ENCODE measurements around the gene FTO. TPM values are rescaled to one million over a fixed set of nuclear protein-coding genes. Genes with fewer than 3 reads are reported as not detected.

FTO gene
- total RNA-seq, 1 experiment from 2014 or later: 129 TPM

- H3K9me3 ChIP-seq (replicated peaks): no peaks in the 10 kb centered on the region
- H3K4me3 ChIP-seq: no peak overlapping the region
- H3K36me3 ChIP-seq: no peaks in the 10 kb centered on the region
- DNase-seq: peak in 1 of 2 experiments; percentile 40
- no peak overlapping the region for H3K27ac ChIP-seq
- peaks cover 43% of the 10 kb centered on the region for H3K4me1 ChIP-seq
- no peaks in the 10 kb centered on the region for H3K27me3 ChIP-seq
Measured at GRCh38 chr16:53773881-53774280, 69.9 kb downstream of the FTO start.

DNA sequence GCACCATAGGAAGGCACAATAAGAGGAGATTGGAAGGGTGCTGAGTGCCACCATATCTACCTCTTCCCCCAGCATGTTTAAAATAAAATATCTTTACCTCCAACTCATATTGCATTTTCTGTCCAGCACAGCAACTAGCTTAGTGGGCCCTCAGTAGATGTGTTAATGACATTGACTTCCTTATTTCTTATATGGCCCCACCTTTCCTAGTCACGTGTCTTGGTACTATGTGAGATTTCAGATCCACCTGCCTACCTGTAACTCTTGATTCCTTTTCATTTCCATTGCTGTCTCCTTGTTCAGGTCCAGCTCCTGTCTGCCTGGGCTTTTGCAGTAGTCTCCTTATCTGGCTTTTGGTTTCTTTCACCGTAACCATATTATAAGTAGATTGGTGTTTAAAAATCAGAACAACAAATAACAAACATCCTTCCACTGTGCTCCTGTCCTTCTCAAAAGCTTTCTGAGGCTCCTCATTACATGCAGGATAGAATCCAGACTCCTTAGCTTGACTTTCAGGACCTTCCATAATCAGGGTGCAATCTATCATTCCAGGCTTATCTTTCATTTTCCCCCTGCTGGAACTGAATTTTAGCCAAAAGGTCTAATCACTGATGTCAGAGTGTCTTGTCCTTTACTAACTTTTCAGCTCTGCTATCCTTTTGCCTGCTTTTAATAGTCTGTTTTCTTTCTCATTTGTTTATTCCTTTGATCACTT lies 71.3 kb downstream of the FTO start:
- Histone ChIP-seq H3K4me1 (peaks cover 29% of the 10 kb centered on the region), H3K4me3 (no peak overlapping the region), H3K9me3 (replicated peaks) (no peaks in the 10 kb centered on the region), H3K36me3 (no peaks in the 10 kb centered on the region), H3K27ac (no peak overlapping the region), H3K27me3 (no peaks in the 10 kb centered on the region)
- DNase-seq: no peak

GRCh38 chr16:53775821-53776431 lies 72.0 kb downstream of the FTO start:
- Histone ChIP-seq H3K4me3 (no peak overlapping the region), H3K36me3 (no peaks in the 10 kb centered on the region), H3K27ac (peak overlapping the region; percentile 17), H3K9me3 (replicated peaks) (no peaks in the 10 kb centered on the region), H3K4me1 (peaks cover 28% of the 10 kb centered on the region), H3K27me3 (no peaks in the 10 kb centered on the region)
- peak; percentile 42 to 62 for DNase-seq

DNA sequence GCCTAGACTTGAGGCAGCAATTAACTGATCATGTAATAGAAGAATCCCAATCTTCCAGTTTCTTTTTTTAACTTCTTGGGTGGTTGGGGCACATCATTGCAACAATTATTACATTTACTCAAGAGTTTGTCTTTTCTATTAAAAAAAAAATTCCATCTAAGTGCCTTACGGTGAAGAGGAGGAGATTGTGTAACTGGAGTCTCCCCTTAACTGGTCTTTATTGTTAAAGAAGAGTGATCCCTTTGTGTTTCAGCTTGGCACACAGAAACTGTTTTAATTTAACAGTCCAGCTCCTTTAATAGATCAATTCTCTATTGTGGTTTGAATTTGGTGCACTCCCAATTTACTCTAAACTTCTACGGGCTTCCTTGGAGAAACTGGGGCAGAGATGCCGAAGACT lies 75.2 kb downstream of the FTO start:
- Histone ChIP-seq H3K27ac (no peak overlapping the region), H3K4me3 (no peak overlapping the region), H3K4me1 (peaks cover 23% of the 10 kb centered on the region), H3K9me3 (replicated peaks) (0 out of 2 replicates have a peak, but pooled peaks cover 5% of the 10 kb centered on the region), H3K27me3 (no peaks in the 10 kb centered on the region), H3K36me3 (no peaks in the 10 kb centered on the region)
- DNase-seq: no peak

DNA sequence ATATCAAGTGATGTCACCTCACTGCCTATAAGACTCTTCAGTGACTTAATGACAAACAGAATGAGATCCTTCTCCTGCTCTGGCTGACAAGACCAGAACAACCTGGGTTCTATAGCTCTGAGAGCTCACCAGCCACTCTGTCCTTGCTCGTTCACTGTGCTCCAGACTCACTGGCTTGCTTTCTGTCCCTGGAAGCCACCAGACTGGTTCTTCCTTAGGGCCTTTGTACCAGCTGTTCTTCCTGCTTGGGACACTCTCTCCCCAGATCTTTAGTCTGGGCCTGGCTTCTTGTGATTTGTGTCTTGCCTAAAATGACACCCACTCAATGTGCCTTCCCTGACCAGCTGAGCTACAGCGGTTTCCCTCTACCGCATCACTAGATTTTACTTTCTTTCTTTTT lies 76.1 kb downstream of the FTO start:
- Histone ChIP-seq H3K4me3 (no peak overlapping the region), H3K27ac (no peak overlapping the region), H3K9me3 (replicated peaks) (0 out of 2 replicates have a peak, but pooled peaks cover 5% of the 10 kb centered on the region), H3K27me3 (no peaks in the 10 kb centered on the region), H3K4me1 (peaks cover 23% of the 10 kb centered on the region), H3K36me3 (no peaks in the 10 kb centered on the region)
- DNase-seq: no peak

GRCh38 chr16:53781023-53781605 lies 77.2 kb downstream of the FTO start:
- H3K9me3 ChIP-seq (replicated peaks): 0 out of 2 replicates have a peak, but pooled peaks cover 5% of the 10 kb centered on the region
- DNase-seq: no peak
- H3K4me3 ChIP-seq: no peak overlapping the region
- peaks cover 15% of the 10 kb centered on the region for H3K4me1 ChIP-seq
- no peak overlapping the region for H3K27ac ChIP-seq
- H3K27me3 ChIP-seq: no peaks in the 10 kb centered on the region
- no peaks in the 10 kb centered on the region for H3K36me3 ChIP-seq

DNA sequence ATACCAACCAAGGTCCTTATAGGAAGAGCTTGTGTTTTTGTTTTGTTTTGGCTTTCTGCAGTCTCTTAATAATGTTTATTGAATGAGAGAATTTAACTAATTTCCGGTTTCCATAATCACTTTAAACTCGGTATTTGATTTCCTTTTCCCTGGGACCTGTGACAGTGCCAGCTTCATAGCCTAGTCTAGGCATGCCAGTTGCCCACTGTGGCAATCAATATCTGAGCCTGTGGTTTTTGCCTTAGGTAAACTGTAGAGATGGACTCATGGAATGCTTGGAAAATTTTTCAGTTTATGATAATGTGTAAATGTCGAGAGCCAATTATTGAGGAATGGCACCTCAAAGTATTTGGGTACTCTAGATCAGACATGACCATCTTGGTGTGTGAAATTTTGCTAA lies 78.2 kb downstream of the FTO start:
- Histone ChIP-seq H3K27ac (no peak overlapping the region), H3K9me3 (replicated peaks) (0 out of 2 replicates have a peak, but pooled peaks cover 5% of the 10 kb centered on the region), H3K4me1 (peaks cover 9% of the 10 kb centered on the region), H3K27me3 (no peaks in the 10 kb centered on the region), H3K4me3 (no peak overlapping the region), H3K36me3 (no peaks in the 10 kb centered on the region)
- DNase-seq: no peak

GRCh38 chr16:53784291-53784690 lies 80.3 kb downstream of the FTO start:
- Histone ChIP-seq H3K27ac (no peak overlapping the region), H3K4me3 (no peak overlapping the region), H3K4me1 (peaks cover 9% of the 10 kb centered on the region), H3K27me3 (no peaks in the 10 kb centered on the region), H3K9me3 (replicated peaks) (0 out of 2 replicates have a peak, but pooled peaks cover 5% of the 10 kb centered on the region), H3K36me3 (no peaks in the 10 kb centered on the region)
- no peak for DNase-seq

- Histone ChIP-seq H3K4me3 (no peak overlapping the region), H3K9me3 (replicated peaks) (0 out of 2 replicates have a peak, but pooled peaks cover 5% of the 10 kb centered on the region), H3K4me1 (peaks cover 9% of the 10 kb centered on the region), H3K27me3 (no peaks in the 10 kb centered on the region), H3K27ac (no peak overlapping the region), H3K36me3 (no peaks in the 10 kb centered on the region)
- no peak for DNase-seq
Measured at GRCh38 chr16:53785044-53785443, 81.1 kb downstream of the FTO start.

DNA sequence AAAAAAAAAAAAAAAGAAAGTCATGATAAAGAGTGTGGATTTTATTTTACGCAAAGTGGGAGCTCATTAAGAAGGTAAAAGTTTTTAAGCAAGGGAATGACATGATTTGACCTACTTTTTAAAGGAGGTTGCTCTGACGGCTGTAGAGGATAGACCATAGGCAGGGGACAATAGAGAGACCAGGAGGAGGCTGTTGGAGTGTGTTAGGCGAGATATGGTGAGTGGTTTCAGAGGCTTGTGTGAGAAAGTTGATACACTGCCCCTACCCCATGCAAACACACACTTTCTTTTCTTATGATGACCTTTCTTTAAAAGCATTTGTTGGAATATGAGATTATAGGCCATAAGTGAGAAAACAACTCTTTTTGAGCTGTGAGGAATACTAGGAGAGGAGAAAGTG lies 82.0 kb downstream of the FTO start:
- Histone ChIP-seq H3K36me3 (no peaks in the 10 kb centered on the region), H3K4me3 (no peak overlapping the region), H3K27me3 (no peaks in the 10 kb centered on the region), H3K4me1 (peaks cover 9% of the 10 kb centered on the region), H3K27ac (no peak overlapping the region), H3K9me3 (replicated peaks) (0 out of 2 replicates have a peak, but pooled peaks cover 5% of the 10 kb centered on the region)
- DNase-seq: no peak

- no peak overlapping the region for H3K27ac ChIP-seq
- no peaks in the 10 kb centered on the region for H3K27me3 ChIP-seq
- no peak for DNase-seq
- no peaks in the 10 kb centered on the region for H3K36me3 ChIP-seq
- H3K4me1 ChIP-seq: peaks cover 9% of the 10 kb centered on the region
- no peak overlapping the region for H3K4me3 ChIP-seq
- H3K9me3 ChIP-seq (replicated peaks): peaks cover 4% of the 10 kb centered on the region; the same call in 1 of the 2 replicates
Measured at GRCh38 chr16:53787423-53787822, 83.5 kb downstream of the FTO start.

DNA sequence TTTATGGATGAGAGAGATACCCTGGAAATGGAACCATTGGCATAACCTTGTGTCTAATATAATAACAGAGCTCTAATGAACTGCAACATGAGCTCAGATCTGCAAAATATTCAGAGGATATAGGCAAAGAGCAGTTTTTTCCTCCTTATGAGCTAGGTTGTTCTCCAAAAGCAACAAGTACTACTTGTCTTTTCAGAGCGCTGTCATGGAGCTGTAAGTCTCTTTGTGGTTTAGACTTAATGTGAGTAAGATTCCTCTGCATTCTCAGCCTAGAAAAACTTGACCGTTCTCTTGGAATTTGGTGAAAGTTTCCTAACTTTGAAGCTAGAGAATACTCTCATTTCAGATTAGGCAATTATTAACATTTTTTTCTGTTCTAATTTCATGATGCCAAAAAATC lies 85.2 kb downstream of the FTO start:
- DNase-seq: no peak
- Histone ChIP-seq H3K9me3 (replicated peaks) (no peaks in the 10 kb centered on the region; the same call in 1 of the 2 replicates), H3K4me1 (peaks cover 5% of the 10 kb centered on the region), H3K27me3 (no peaks in the 10 kb centered on the region), H3K36me3 (no peaks in the 10 kb centered on the region), H3K4me3 (no peak overlapping the region), H3K27ac (no peak overlapping the region)

DNA sequence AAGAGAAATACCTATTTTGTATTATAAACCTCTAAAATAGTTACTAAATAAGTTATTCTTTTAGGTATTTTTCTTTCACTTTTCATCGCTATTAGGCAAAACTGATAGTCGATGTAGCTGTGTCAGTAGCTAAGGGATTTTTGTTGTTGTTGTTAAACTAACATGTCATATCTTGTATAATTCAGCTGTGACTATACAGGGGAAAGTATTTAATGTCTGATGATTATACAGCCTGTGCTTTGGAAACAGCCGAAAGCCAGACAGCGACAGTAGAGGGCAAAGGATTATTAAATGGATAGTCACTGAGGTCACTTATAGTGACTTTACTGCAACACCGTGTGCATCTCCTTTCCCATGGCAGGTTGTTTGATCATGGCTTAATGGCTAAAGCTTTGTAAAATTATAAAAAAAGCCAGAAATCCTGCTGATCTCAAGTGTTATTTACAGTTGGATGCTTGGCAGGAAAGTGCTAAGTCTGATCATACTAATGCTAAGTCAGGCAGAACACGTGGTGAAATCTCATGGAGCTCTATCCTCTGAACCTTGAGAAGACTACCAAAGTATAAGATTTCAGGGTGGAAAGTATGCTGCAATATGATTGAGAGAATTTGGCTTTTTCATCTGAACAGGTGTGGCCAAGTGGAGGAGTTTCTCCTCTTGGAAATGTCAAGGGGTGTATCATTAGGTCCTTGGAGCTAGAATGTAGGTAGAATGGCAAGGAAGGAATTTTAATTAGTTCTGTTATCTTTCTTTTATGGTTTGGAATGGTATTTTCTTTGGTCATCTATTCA lies 88.4 kb downstream of the FTO start:
- Histone ChIP-seq H3K27me3 (no peaks in the 10 kb centered on the region), H3K9me3 (replicated peaks) (no peaks in the 10 kb centered on the region; the same call in 1 of the 2 replicates), H3K36me3 (no peaks in the 10 kb centered on the region), H3K4me3 (no peak overlapping the region), H3K4me1 (no peaks in the 10 kb centered on the region), H3K27ac (no peak overlapping the region)
- no peak for DNase-seq

- no peaks in the 10 kb centered on the region for H3K9me3 ChIP-seq (replicated peaks)
- DNase-seq: no peak
- no peaks in the 10 kb centered on the region for H3K4me1 ChIP-seq
- H3K36me3 ChIP-seq: no peaks in the 10 kb centered on the region
- no peak overlapping the region for H3K4me3 ChIP-seq
- no peak overlapping the region for H3K27ac ChIP-seq
- H3K27me3 ChIP-seq: no peaks in the 10 kb centered on the region
Measured at GRCh38 chr16:53803451-53803850, 99.5 kb downstream of the FTO start.

- no peak for DNase-seq
- no peak overlapping the region for H3K27ac ChIP-seq
- no peaks in the 10 kb centered on the region for H3K27me3 ChIP-seq
Measured at GRCh38 chr16:53803998-53804397, 100.0 kb downstream of the FTO start.

More at GRCh38 chr16:53803998-53804397, 100.0 kb downstream of the FTO start:
- Histone ChIP-seq H3K4me3 (no peak overlapping the region), H3K9me3 (replicated peaks) (no peaks in the 10 kb centered on the region), H3K36me3 (no peaks in the 10 kb centered on the region), H3K4me1 (no peaks in the 10 kb centered on the region)
